Epidermal melanocyte (primary cell): ENCODE data around the gene HPDL.
"Not testable (repeated sequence)": the region's sequence is repeated elsewhere in the genome, so short reads cannot be mapped to it uniquely, and the experiment has no call there.

Experiments
- DNase-seq: peaks from one replicate; pipeline ENCODE4 v3.0.0; 2011; ENCODE audit warnings: low spot score; ENCODE audit not compliant: insufficient read length

The HPDL gene

GRCh38 chr1:45326627-45327623 lies at the start of gene HPDL:
Gene HPDL (plus strand): TSS chr1:45326895. CDS start chr1:45327149, 254 bp downstream.
- DNase-seq: peak; percentile 74

DNA sequence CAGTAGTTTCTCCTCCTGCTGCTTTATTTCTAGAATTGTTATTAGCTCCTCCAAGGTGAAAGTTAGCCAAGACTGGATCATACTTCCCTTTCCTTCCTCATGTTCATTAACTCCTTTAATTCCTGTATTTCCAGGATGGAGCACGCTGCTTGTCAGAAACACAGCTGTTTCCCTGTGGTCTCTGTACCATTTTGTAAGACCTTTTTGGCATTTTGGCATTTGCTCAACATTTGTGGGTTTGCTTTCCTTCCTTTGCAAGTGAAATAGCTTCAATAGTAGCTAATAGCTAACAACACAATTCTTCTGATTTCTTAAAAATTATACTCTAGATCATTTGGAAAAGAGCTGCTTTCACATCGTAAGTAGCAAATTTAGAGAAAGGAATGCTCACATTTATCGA lies 44.3 kb upstream of the HPDL start:
- no peak for DNase-seq

DNA sequence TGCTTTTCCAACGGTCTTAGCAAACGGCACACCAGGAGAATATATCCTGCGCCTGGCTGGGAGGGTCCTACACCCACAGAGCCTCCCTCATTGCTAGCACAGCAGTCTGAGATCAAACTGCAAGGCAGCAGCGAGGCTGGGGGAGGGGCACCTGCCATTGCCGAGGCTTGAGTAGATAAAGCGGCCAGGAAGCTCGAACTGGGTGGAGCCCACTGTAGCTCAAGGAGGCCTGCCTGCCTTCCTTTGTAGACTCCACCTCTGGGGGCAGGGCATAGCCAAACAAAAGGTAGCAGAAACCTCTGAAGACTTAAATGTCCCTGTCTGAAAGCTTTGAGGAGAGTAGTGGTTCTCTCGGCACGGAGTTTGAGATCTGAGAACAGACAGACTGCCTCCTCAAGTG lies 41.8 kb upstream of the HPDL start:
- not testable (repeated sequence) for DNase-seq

DNA sequence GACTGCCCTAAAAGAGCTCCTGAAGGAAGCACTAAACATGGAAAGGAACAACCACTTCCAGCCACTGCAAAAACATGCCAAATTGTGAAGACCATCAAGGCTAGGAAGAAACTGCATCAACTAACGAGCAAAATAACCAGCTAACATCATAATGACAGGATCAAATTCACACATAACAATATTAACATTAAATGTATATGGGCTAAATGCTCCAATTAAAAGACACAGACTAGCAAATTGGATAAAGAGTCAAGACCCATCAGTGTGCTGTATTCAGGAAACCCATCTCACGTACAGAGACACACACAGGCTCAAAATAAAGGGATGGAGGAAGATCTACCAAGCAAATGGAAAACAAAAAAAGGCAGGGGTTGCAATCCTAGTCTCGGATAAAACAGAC lies 40.2 kb upstream of the HPDL start:
- DNase-seq: not testable (repeated sequence)

GRCh38 chr1:45291002-45291401 lies 35.7 kb upstream of the HPDL start:
- DNase-seq: not testable (repeated sequence)

- no peak for DNase-seq
Observed at GRCh38 chr1:45291716-45292115, 35.0 kb upstream of the HPDL start.

DNA sequence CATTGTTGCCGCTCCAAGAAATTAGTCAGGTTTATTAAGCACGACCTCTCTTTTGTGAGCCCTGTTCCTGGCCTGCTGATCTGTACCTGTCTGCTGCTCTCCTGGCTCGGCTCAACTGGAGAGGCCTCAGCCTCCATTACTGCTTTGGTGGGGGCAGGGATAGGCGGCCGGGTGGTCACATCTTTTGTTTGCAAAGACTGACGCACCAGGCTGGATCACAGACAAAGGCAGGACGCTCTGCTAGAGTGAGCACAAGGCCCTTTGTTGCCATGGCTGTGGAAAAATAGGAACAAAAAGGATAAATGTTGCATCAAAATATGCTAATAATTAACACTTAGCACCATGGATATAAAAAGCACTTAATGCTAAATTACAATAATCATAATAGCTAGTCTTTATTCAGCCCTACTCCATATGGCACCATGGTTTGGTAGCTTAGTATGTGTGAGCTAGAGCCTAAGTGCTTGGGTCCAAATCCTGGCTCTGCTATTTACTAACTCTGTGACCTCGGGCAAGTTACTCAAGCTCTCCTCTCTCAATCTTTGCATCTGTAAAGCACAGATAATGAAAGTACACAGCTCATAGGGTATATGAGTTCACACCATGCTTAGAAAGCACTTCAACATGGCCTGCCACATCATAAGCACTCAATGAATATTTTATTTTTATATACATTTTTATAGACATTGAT lies 28.9 kb upstream of the HPDL start:
- no peak for DNase-seq

DNA sequence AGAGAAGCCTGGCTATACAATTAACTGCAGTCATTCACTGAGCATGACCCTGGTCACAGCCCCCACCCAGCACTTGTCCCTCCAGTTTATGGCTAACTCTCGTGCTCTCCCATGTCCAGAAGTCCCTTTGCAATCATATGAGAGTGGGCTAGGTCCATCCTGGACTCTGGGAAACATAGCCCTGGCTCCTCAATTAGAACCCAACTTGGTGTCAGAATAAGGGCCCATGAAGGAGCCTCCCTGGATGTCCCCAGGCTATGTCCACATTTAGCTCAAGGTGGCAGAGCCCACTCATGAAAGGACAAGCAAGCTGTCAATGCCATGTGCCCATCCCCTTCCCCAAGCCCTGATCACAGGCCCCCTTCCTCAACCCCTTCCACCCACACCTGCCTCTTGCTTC lies 27.4 kb upstream of the HPDL start:
- no peak for DNase-seq

DNA sequence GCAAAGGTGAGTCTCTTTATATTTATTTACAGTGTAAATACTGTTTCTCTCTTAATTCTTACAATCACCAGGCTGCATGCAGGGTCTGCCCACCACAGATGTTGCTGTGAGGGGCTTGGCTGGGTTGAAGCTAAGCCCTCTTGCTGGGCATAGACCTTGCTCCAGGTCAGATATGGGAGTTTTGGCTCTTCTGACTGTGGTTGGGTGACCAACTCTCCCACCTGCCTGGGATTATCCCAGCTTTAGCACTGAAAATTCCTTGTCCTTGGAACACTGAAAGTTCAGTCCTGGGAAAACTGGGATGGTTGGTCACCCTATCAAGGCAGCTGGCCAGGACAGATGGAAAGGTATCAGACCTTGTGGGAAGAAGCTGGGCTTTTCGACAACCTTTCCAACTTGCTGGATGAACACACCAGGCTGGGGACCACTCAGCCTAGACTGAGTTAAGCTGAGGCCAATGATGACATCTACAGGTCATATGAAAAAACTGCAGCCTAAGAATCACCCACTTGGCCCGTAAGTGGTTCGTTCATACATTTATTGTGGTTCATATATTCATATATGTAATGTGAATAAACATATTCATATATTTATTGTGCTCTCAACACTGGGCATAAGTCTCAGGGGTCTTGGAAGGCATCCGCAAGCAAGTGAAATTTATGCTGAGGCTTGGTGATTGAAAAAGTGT lies 26.6 kb upstream of the HPDL start:
- DNase-seq: peak; percentile 54

DNA sequence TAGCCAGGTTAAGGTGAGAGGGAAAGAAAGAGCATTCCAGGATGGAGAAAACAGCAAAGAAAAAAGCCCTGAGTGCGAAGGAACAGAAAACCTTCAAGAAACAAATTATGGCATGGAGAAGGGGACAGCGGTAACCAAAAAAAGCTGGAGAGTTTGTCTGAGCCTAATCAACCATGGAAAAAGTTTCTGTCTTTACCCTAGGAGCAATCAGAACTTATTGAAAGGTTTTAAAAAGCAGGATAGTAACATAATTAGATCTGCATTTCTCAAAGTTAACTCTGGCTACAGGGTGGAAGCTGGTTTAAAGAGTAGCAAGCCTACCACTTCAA lies 26.1 kb upstream of the HPDL start:
- no peak for DNase-seq

DNA sequence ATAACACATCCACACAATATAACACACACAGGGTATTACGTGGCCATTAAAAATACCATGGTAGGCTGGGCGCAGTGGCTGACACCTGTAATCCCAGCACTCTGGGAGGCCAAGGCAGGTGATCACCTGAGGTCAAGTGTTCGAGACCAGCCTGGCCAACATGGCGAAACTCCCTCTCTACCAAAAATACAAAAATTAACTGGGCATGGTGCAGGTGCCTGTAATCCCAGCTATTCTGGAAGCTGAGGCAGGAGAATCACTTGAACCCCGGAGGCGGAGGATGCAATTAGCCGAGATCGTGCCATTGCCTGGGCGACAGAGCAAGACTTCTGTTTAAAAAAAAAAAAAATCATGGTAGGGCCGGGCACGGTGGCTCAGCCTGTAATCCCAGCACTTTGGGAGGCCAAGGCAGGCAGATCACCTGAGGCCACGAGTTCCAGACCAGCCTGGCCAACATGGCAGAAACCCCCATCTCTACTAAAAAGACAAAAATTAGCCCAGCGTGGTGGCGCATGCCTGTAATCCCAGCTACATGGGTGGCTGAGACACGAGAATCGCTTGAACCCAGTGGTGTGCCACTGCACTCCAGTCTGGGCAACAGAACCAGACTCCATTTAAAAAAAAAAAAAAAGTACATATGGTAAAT lies 24.1 kb upstream of the HPDL start:
- no peak for DNase-seq

GRCh38 chr1:45303520-45304310 lies 23.0 kb upstream of the HPDL start:
- peak; percentile 87 for DNase-seq

DNA sequence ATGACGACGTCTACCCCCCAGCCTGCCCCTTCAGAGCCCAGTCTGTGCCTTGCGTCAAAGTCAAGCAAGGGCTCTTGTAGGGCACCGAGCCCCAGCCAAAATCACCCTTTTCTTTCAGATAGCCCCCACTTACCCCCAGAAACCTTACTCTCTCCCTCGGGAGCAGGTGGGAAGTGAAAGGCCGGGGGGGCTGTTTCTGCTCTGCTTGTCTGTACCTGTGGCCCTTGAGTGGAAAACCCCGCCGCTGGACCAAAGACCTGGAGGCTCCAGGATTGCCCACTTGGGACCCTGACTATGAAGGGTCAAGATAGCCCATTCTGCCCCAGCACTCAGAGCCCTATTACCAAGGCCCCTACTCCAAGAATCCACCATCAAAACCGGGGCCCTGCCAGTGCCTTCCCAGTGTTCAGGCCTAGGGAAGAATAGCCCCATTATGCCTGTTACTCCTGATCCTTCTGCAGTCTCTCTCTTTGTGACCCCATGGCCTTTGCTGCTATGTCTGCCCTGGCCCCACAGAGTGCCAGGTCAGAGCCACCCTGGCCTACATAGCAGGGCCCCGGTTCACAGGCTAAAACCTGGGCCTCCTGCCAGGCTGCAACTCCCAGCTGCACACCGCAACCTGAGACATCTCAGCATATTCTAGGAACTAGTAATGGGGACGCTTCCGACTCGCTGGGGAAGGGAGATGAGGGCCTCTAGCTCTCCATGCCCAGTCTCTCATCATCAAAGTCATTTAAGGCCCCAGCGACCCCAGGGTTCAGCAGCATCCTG lies 22.2 kb upstream of the HPDL start:
- no peak for DNase-seq

GRCh38 chr1:45305231-45305630 lies 21.5 kb upstream of the HPDL start:
- DNase-seq: no peak

DNA sequence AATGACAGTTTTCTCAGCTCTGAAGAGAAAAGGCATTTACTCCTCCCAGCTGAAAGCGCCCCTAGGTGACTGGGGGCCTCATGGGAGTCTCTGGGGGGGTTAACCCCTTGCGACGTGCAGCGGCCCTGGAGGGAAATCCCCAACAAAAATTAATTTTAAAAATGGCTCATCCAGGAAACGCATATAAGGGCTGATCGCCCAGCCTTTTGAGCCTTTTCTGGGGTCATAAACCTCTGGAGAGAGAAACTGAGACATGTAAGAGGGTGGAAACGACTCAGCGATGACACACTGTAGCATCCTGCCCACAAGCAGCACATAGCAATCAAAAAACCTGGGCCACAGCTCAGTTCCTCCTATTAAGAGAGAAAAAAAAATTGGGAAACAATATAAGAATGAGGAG lies 20.4 kb upstream of the HPDL start:
- DNase-seq: no peak

GRCh38 chr1:45306905-45307304 lies 19.8 kb upstream of the HPDL start:
- no peak for DNase-seq

DNA sequence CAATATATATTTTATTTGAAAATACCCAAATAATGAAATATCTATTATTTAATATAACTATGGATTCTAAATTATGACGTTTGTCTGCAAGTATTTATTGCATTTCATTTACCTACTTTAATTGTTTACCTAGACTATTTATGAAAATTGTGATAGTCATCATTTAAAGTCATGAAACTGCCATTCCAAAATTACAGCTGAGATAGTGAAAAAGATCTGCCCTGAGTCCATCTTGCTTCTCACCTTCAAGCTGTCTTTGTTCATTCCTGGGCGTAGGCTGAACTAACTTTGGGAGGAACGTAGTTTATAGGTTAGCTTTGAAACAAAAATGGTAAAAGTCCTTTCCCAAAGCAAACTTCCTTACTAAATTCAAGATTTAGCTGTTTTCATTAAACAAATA lies 12.4 kb upstream of the HPDL start:
- DNase-seq: no peak

- no peak for DNase-seq
Observed at GRCh38 chr1:45317166-45317565, 9.5 kb upstream of the HPDL start.

DNA sequence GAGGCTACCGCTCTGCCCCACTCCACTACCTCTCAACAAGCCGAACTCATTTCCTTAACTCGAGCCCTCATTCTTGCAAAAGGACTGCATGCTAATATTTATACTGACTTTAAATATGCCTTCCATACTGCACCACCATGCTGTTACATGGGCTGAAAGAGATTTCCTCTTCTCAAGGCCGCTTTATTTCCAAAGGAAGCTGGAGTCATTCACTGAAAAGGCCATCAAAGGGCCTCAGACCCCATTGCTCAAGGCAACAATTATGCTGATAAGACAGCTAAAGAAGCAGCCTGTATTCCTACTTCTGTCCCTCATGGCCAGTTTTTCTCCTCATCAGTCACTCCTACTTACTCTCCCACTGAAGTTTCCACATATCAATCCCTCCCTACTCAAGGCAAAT lies 6.9 kb upstream of the HPDL start:
- DNase-seq: no peak

DNA sequence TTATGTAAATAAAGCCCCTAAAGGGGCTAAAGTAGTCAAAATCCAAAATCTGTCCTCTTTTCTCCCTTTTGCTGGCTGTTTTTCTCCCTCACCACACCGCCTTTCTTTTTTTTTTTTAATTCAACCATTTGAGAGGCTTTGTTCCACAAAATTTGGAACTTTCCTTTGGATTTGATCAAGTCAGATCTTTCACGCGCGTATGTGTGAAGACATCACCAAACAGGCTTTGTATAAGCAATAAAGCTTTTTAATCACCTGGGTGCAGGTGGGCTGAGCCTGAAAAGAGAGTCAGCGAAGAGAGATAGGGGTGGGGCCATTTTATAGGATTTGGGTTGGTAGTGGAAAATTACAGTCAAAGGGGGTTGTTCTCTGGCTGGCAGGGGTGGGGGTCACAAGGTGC lies 5.3 kb upstream of the HPDL start:
- no peak for DNase-seq
